Superior temporal gyrus (tissue), 1 donor: Measurements from ENCODE around the gene GPC5.
A peak's percentile ranks its signal among the peaks of the same experiment; 100 is the strongest.
"Not testable (repeated sequence)": the region's sequence is repeated elsewhere in the genome, so short reads cannot be mapped to it uniquely, and the experiment has no call there.

Experiments
- DNase-seq: peaks from one replicate; pipeline ENCODE4 v3.0.0-alpha.2; 2016; ENCODE audit errors: extremely low spot score

The GPC5 gene

GRCh38 chr13:91398413-91399188 is at the start of gene GPC5:
Gene GPC5, plus strand, starts transcription at chr13:91398621.
- peak; percentile 76 for DNase-seq

- peak; percentile 91 for DNase-seq
Observed at GRCh38 chr13:91348906-91349435, 49.5 kb upstream of the GPC5 start.

- no peak for DNase-seq
Observed at GRCh38 chr13:91349992-91350911, 48.2 kb upstream of the GPC5 start.

- no peak for DNase-seq
Observed at GRCh38 chr13:91351123-91351522, 47.3 kb upstream of the GPC5 start.

- no peak for DNase-seq
Observed at GRCh38 chr13:91351980-91352379, 46.4 kb upstream of the GPC5 start.

- not testable (repeated sequence) for DNase-seq
Observed at GRCh38 chr13:91352891-91353290, 45.5 kb upstream of the GPC5 start.

GRCh38 chr13:91353494-91353893 is 44.9 kb upstream of the GPC5 start:
- no peak for DNase-seq

GRCh38 chr13:91355099-91355825 is 43.2 kb upstream of the GPC5 start:
- DNase-seq: no peak

- DNase-seq: no peak
Observed at GRCh38 chr13:91355826-91356710, 42.4 kb upstream of the GPC5 start.

GRCh38 chr13:91356919-91357612 is 41.4 kb upstream of the GPC5 start:
- DNase-seq: no peak

GRCh38 chr13:91357613-91358386 is 40.6 kb upstream of the GPC5 start:
- DNase-seq: no peak

GRCh38 chr13:91358387-91358782 is 40.0 kb upstream of the GPC5 start:
- no peak for DNase-seq

- DNase-seq: no peak
Observed at GRCh38 chr13:91359111-91359510, 39.3 kb upstream of the GPC5 start.

- no peak for DNase-seq
Observed at GRCh38 chr13:91359631-91360030, 38.8 kb upstream of the GPC5 start.

GRCh38 chr13:91360246-91360751 is 38.1 kb upstream of the GPC5 start:
- DNase-seq: no peak

GRCh38 chr13:91361755-91362271 is 36.6 kb upstream of the GPC5 start:
- DNase-seq: no peak

- DNase-seq: no peak
Observed at GRCh38 chr13:91362908-91363307, 35.5 kb upstream of the GPC5 start.

GRCh38 chr13:91368101-91368500 is 30.3 kb upstream of the GPC5 start:
- no peak for DNase-seq
